HepG2 (cell line): Measurements from ENCODE around the gene VEGFA. TPM values are rescaled to one million over a fixed set of nuclear protein-coding genes. Genes with fewer than 3 reads are reported as not detected.

Experiments used
- ATAC-seq: fragments of 200-7000 bp; cut with Tn5 transposase; 3 replicates; pipeline ENCODE4 v1.9.1; 2020; ENCODE audit warnings: mild to moderate bottlenecking, moderate library complexity
- BruUV-seq: library from RNA; stranded (reverse); fragments of 400-500 nt; replicated peaks from 2 replicates; lab custom pipeline; 2021; lab: Mats Ljungman, UMichigan
- CTCF ChIA-PET: fragments of 300-600 bp; formaldehyde crosslinking; extraction: SDS; loops from one replicate; lab custom pipeline; 2021; ENCODE audit warnings: low total read pairs, inconsistent platforms, low intra/inter-chr PET ratio; lab: Yijun Ruan, JAX
- POLR2A ChIA-PET: fragments of 350-600 bp; sonication (Branson Sonifier 250); formaldehyde crosslinking; loops from one replicate; lab custom pipeline; 2020; ENCODE audit warnings: antibody characterized with exemption, inconsistent platforms; lab: Yijun Ruan, JAX
- DNase-seq: peaks from one replicate; pipeline ENCODE4 v3.0.0-alpha.2; 2015; ENCODE audit warnings: low spot score
- FAIRE-seq: peaks from 3 replicates; lab custom pipeline; 2011; peaks lifted over from hg19 to GRCh38; lab: Jason Lieb, UNC
- H2AFZ ChIP-seq: one replicate; pipeline ENCODE4 v1.6.1; 2011; ENCODE audit warnings: low read length, inconsistent platforms
- H3K27ac ChIP-seq: fragments of 300-600 bp; 3 replicates; pipeline ENCODE4 v1.8.0; 2011; ENCODE audit warnings: mixed run types, mild to moderate bottlenecking, mixed read lengths, low read length, inconsistent platforms; ENCODE audit not compliant: insufficient read depth; ENCODE audit errors: extremely low read length
- H3K27me3 ChIP-seq, 2 experiments: fragments of 200-600 bp in 1 of 2; 2 replicates in 1 of 2; 3 replicates in 1 of 2; pipeline versions ENCODE4 v1.6.0 to v1.8.0; 2011; ENCODE audit warnings: low read length in 2 of 2, mild to moderate bottlenecking in 2 of 2, moderate library complexity in 2 of 2, inconsistent platforms in 1 of 2; ENCODE audit not compliant: insufficient read depth in 2 of 2, control insufficient read depth in 1 of 2
- H3K36me3 ChIP-seq, 2 experiments: fragments of 200-600 bp in 1 of 2; replicated peaks in 1 of 2; 2 replicates in 1 of 2; 3 replicates in 1 of 2; pipeline versions ENCODE4 v1.5.1 to v1.8.0; 2011; ENCODE audit warnings: low read length in 2 of 2, inconsistent platforms in 1 of 2; ENCODE audit not compliant: insufficient read depth in 2 of 2, control insufficient read depth in 1 of 2
- H3K4me1 ChIP-seq: 2 replicates; pipeline ENCODE4 v1.5.1; 2012; ENCODE audit warnings: low read length, inconsistent platforms; ENCODE audit not compliant: insufficient read depth
- H3K4me2 ChIP-seq: 2 replicates; pipeline ENCODE4 v1.6.0; 2011; ENCODE audit warnings: low read depth, low read length, inconsistent platforms
- H3K4me3 ChIP-seq, 3 experiments: fragments of 200-600 bp in 1 of 3; sonication (generic), shearing (Covaris generic) in 1 of 3; replicated peaks in 1 of 3; 2 replicates each; pipeline ENCODE4 v1.5.1; 2011 to 2016; ENCODE audit warnings: low read length in 3 of 3, inconsistent platforms in 2 of 3, low read depth in 2 of 3, mild to moderate bottlenecking in 2 of 3, control low read depth in 1 of 3, mixed read lengths in 1 of 3; ENCODE audit not compliant: insufficient read depth in 1 of 3
- H3K79me2 ChIP-seq: one replicate; pipeline ENCODE4 v1.6.1; 2011; ENCODE audit warnings: low read length, inconsistent platforms; ENCODE audit not compliant: insufficient read depth
- H3K9ac ChIP-seq: 2 replicates; pipeline ENCODE4 v1.6.0; 2011; ENCODE audit warnings: mild to moderate bottlenecking, low read depth, low read length, inconsistent platforms; ENCODE audit not compliant: insufficient read depth
- H3K9me3 ChIP-seq: 2 replicates; pipeline ENCODE4 v1.5.1; 2012; ENCODE audit warnings: mild to moderate bottlenecking, low read length
- H4K20me1 ChIP-seq: 2 replicates; pipeline ENCODE4 v1.6.0; 2011; ENCODE audit warnings: inconsistent platforms, mild to moderate bottlenecking, low read length, moderate library complexity; ENCODE audit not compliant: insufficient read depth
- ASH2L ChIP-seq: fragments of 300-600, 200-600 bp; sonication (generic); IDR thresholded peaks from 2 replicates; pipeline ENCODE4 v1.7.0; 2017; ENCODE audit warnings: low read depth, mild to moderate bottlenecking, moderate library complexity, mixed read lengths, low read length; ENCODE audit not compliant: insufficient read length
- FIP1L1 ChIP-seq: fragments of 200-400 bp; formaldehyde crosslinking; IDR thresholded peaks from 2 replicates; pipeline ENCODE4 v1.6.1; 2018; ENCODE audit warnings: low read depth, mild to moderate bottlenecking, low read length, moderate library complexity, borderline replicate concordance; ENCODE audit not compliant: insufficient read depth
- TBX2 ChIP-seq: sonication (generic); formaldehyde crosslinking; IDR thresholded peaks from 2 replicates; pipeline ENCODE4 v1.5.0; 2020; ENCODE audit warnings: missing genetic modification reagents, mild to moderate bottlenecking, borderline replicate concordance
- ZNF263 ChIP-seq: sonication (generic); formaldehyde crosslinking; IDR thresholded peaks from 2 replicates; pipeline ENCODE4 v1.4.0; 2020; ENCODE audit warnings: missing genetic modification reagents
- WGBS: methylation state at CpG from one replicate; pipeline ENCODE4 v1.1.6; 2017; ENCODE audit warnings: low lambda C conversion rate; 5-methylcytosine and 5-hydroxymethylcytosine counted together
- in situ Hi-C: cut with HindIII; loops from 2 replicates; pipeline ENCODE4 v1.10.0; 2017; ENCODE audit warnings: low pct_unique_long_range_greater_than_20kb; ENCODE audit not compliant: extremely low pct_ligation_motif_present
- intact Hi-C: fragments of 100-400 bp; cut with micrococcal nuclease; formaldehyde crosslinking; loops from one replicate; pipeline ENCODE4 v1.10.0; 2022; ENCODE audit not compliant: unreplicated experiment
- polyA plus RNA-seq, 8 experiments: library from polyadenylated mRNA; depleted of rRNA in 3 of 8; stranded (reverse) in 7 of 8; unstranded in 1 of 8; fragments of >200 nt; fragmentation: Illumina TruSeq in 4 of 8; extraction: Trizol in 4 of 8; gene quantifications; 2 replicates each; pipeline versions ENCODE4 v1.2.1 to v1.2.3, GENCODE V29; 2011 to 2016; ENCODE audit warnings: low read depth in 4 of 8, missing spikeins in 1 of 8, mixed read lengths in 1 of 8; ENCODE audit not compliant: insufficient read depth in 1 of 8
- total RNA-seq, 5 experiments: library from RNA; depleted of rRNA; stranded (reverse); fragments of >200 nt; fragmentation: Illumina TruSeq; extraction: Trizol; gene quantifications; 2 replicates each; pipeline ENCODE4 v1.2.3, GENCODE V29; 2016; ENCODE audit warnings: low read depth in 1 of 5
- TF ChIP-seq, protein P1 (sequence below): sonication (generic); formaldehyde crosslinking; IDR thresholded peaks from 2 replicates; pipeline ENCODE4 v1.4.0; 2020; ENCODE audit warnings: missing genetic modification reagents
- TF ChIP-seq, protein P2 (sequence below): sonication (generic); formaldehyde crosslinking; conservative IDR thresholded peaks from 2 replicates; pipeline ENCODE4 v1.4.0; 2020; ENCODE audit warnings: missing genetic modification reagents
- TF ChIP-seq, protein P3 (sequence below): sonication (generic); formaldehyde crosslinking; IDR thresholded peaks from 2 replicates; pipeline ENCODE4 v1.5.0; 2020; ENCODE audit warnings: missing genetic modification reagents
- TF ChIP-seq, protein P4 (sequence below): sonication (generic); formaldehyde crosslinking; IDR thresholded peaks from 2 replicates; pipeline ENCODE4 v1.5.1; 2020; ENCODE audit warnings: missing genetic modification reagents, mild to moderate bottlenecking, borderline replicate concordance

Gene VEGFA
- total and polyA plus RNA-seq, 2 of the 13 experiments (the other 11 are each of a cell fraction or from before 2014, with no cell fraction given), result 68.1 to 629 TPM

DNA sequence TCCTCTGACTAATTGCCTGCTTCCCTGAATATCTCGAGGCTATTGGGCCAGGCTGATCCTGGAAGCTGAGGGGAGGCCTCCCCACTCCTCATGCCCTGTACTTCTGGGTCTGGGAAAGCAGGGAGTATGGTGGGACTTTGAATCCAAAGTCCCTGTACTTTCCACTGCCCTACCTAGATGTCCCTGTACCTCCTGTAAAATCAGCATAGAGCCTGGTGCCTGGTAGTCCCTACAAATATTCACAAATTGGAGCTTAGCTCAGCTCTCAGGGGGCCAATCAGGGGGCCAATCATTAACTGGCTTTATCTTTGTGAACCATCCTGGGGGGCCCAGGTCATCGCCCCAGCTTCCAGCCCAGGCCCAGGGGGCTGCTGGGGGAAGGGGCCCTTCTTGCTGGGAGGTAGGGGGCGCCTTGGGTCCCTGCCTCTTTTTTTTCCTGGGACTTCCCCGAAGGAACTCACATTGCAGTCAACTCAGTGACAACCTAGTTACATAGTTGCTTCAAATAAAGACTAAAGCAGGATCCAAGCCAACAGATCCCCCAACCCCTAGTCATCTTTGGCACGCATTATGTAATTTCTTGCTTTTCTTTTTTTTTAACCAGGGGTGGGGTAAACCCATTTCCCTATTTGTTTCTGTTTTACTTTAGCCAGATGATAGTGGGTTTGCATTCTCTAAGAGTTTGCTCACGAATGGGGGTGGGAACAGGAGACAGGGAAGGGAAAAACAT lies 6.9 kb upstream of the VEGFA start:
- no peaks in the 10 kb centered on the region for H4K20me1 ChIP-seq
- peaks cover 11 to 41% of the 10 kb centered on the region in 2 experiments; a peak in 4 of 5 replicates for H3K27me3 ChIP-seq
- in situ Hi-C loops, result no loop called here
- under 1% methylated on average over 5 of the region's 6 CpGs for WGBS
- FAIRE-seq (peak; percentile 34), ATAC-seq (no peak), DNase-seq (no peak)
- H3K4me3 ChIP-seq, result no peak overlapping the region
- no peaks in the 10 kb centered on the region for H3K79me2 ChIP-seq
- H3K9ac ChIP-seq, result no peak overlapping the region
- no TSS peak for BruUV-seq
- no peaks in the 10 kb centered on the region for H3K9me3 ChIP-seq
- ChIA-PET POLR2A (no interaction called here), CTCF (no interaction called here)
- no peaks in the 10 kb centered on the region for H3K36me3 ChIP-seq
- peaks cover 90% of the 10 kb centered on the region for H3K4me1 ChIP-seq
- H2AFZ ChIP-seq, result no peak overlapping the region
- intact Hi-C loops, result loop anchor here (10.0 kb wide), 1 partner anchor 1872 kb away; no protein-coding TSS in a partner anchor
- peak overlapping the region; percentile 16; the same call in 1 of the 2 replicates for H3K4me2 ChIP-seq
- H3K27ac ChIP-seq, result no peak overlapping the region
- TF ChIP-seq FIP1L1 (no peak), ASH2L (no peak), ZNF263 (0 out of 2 replicates have a peak, but pooled peaks have one; percentile 32), TBX2 (CRISPR knock-in tag) (0 out of 2 replicates have a peak, but pooled peaks have one; percentile 12)
- TF ChIP-seq, protein P1, sequence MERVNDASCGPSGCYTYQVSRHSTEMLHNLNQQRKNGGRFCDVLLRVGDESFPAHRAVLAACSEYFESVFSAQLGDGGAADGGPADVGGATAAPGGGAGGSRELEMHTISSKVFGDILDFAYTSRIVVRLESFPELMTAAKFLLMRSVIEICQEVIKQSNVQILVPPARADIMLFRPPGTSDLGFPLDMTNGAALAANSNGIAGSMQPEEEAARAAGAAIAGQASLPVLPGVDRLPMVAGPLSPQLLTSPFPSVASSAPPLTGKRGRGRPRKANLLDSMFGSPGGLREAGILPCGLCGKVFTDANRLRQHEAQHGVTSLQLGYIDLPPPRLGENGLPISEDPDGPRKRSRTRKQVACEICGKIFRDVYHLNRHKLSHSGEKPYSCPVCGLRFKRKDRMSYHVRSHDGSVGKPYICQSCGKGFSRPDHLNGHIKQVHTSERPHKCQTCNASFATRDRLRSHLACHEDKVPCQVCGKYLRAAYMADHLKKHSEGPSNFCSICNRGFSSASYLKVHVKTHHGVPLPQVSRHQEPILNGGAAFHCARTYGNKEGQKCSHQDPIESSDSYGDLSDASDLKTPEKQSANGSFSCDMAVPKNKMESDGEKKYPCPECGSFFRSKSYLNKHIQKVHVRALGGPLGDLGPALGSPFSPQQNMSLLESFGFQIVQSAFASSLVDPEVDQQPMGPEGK (CRISPR knock-in tag), result peak; percentile 59; the same call in 1 of the 2 replicates
- TF ChIP-seq, protein P2, sequence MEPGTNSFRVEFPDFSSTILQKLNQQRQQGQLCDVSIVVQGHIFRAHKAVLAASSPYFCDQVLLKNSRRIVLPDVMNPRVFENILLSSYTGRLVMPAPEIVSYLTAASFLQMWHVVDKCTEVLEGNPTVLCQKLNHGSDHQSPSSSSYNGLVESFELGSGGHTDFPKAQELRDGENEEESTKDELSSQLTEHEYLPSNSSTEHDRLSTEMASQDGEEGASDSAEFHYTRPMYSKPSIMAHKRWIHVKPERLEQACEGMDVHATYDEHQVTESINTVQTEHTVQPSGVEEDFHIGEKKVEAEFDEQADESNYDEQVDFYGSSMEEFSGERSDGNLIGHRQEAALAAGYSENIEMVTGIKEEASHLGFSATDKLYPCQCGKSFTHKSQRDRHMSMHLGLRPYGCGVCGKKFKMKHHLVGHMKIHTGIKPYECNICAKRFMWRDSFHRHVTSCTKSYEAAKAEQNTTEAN (CRISPR knock-in tag), result no peak
- TF ChIP-seq, protein P3, sequence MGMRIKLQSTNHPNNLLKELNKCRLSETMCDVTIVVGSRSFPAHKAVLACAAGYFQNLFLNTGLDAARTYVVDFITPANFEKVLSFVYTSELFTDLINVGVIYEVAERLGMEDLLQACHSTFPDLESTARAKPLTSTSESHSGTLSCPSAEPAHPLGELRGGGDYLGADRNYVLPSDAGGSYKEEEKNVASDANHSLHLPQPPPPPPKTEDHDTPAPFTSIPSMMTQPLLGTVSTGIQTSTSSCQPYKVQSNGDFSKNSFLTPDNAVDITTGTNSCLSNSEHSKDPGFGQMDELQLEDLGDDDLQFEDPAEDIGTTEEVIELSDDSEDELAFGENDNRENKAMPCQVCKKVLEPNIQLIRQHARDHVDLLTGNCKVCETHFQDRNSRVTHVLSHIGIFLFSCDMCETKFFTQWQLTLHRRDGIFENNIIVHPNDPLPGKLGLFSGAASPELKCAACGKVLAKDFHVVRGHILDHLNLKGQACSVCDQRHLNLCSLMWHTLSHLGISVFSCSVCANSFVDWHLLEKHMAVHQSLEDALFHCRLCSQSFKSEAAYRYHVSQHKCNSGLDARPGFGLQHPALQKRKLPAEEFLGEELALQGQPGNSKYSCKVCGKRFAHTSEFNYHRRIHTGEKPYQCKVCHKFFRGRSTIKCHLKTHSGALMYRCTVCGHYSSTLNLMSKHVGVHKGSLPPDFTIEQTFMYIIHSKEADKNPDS, result no peak
- TF ChIP-seq, protein P4, sequence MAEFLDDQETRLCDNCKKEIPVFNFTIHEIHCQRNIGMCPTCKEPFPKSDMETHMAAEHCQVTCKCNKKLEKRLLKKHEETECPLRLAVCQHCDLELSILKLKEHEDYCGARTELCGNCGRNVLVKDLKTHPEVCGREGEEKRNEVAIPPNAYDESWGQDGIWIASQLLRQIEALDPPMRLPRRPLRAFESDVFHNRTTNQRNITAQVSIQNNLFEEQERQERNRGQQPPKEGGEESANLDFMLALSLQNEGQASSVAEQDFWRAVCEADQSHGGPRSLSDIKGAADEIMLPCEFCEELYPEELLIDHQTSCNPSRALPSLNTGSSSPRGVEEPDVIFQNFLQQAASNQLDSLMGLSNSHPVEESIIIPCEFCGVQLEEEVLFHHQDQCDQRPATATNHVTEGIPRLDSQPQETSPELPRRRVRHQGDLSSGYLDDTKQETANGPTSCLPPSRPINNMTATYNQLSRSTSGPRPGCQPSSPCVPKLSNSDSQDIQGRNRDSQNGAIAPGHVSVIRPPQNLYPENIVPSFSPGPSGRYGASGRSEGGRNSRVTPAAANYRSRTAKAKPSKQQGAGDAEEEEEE (CRISPR knock-in tag), result no peak
